ENCODE measurements around the gene R3HCC1L.

DNA sequence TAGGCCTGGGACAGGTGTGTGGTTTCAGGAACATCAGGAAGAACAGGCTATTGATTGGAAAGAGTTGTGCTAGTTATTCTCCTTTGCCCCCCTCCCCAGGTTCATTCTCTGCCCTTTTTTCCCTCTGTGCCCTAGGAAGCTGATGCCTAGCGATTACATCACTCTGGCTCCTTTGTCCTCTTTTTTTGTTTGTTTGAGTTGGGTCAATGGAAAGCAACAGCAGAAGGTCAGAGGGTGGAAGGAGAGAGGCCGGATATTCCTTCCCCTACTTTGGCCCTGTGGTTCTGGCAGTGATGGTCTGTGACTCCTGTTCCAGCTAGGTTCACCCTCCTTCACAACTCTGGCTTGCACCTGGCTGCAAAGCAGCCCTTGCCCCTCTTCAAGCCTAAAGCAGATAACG, 114.7 kb downstream of the R3HCC1L start:
- TF ChIP-seq, protein P1, sequence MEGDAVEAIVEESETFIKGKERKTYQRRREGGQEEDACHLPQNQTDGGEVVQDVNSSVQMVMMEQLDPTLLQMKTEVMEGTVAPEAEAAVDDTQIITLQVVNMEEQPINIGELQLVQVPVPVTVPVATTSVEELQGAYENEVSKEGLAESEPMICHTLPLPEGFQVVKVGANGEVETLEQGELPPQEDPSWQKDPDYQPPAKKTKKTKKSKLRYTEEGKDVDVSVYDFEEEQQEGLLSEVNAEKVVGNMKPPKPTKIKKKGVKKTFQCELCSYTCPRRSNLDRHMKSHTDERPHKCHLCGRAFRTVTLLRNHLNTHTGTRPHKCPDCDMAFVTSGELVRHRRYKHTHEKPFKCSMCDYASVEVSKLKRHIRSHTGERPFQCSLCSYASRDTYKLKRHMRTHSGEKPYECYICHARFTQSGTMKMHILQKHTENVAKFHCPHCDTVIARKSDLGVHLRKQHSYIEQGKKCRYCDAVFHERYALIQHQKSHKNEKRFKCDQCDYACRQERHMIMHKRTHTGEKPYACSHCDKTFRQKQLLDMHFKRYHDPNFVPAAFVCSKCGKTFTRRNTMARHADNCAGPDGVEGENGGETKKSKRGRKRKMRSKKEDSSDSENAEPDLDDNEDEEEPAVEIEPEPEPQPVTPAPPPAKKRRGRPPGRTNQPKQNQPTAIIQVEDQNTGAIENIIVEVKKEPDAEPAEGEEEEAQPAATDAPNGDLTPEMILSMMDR (IDR thresholded peaks at IDR 0.05) = no peak
- no peak for TF ChIP-seq POLR2AphosphoS5 (IDR thresholded peaks at IDR 0.05)

All from breast epithelium (tissue), 3 donors.